Suprapubic skin (tissue), 3 donors: ENCODE measurements around the gene ART4.

Experiments used
- POLR2AphosphoS5 ChIP-seq, 3 donors: sonication (generic); formaldehyde crosslinking; IDR thresholded peaks; one replicate each; pipeline ENCODE4 v1.6.1; 2017; ENCODE audit warnings: antibody characterized with exemption in 3 of 3
- TF ChIP-seq, protein P1 (sequence below), 2 donors: fragments of 200-600 bp in 1 of 2; fragments of 450-650 bp in 1 of 2; sonication (generic) in 1 of 2; IDR thresholded peaks; one replicate each; pipeline ENCODE4 v1.5.1; 2016 to 2019; ENCODE audit warnings: antibody characterized with exemption in 2 of 2, mild to moderate bottlenecking in 1 of 2, moderate library complexity in 1 of 2

DNA sequence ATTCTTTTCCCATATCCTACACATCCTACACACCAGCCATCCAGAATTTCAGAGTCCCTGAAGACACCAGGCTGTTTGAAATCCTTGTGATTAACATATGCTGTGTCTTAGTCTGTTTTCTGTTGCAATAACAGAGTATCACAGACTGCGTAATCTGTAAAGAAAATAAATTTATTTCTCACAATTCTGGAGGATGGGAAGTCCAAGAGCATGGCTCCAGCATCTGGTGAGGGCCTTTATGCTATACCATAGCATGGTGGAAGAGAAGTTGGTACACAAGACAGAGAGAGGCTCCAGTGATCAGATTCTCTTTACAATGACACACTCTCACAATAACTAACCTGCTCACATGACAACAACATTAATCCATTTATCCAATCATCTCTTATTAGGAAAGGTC lies 4.1 kb downstream of the ART4 start:
- TF ChIP-seq, protein P1, sequence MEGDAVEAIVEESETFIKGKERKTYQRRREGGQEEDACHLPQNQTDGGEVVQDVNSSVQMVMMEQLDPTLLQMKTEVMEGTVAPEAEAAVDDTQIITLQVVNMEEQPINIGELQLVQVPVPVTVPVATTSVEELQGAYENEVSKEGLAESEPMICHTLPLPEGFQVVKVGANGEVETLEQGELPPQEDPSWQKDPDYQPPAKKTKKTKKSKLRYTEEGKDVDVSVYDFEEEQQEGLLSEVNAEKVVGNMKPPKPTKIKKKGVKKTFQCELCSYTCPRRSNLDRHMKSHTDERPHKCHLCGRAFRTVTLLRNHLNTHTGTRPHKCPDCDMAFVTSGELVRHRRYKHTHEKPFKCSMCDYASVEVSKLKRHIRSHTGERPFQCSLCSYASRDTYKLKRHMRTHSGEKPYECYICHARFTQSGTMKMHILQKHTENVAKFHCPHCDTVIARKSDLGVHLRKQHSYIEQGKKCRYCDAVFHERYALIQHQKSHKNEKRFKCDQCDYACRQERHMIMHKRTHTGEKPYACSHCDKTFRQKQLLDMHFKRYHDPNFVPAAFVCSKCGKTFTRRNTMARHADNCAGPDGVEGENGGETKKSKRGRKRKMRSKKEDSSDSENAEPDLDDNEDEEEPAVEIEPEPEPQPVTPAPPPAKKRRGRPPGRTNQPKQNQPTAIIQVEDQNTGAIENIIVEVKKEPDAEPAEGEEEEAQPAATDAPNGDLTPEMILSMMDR (IDR thresholded peaks at IDR 0.05), result no peak
- TF ChIP-seq POLR2AphosphoS5 (IDR thresholded peaks at IDR 0.05), result no peak
